ENCODE data around the gene KCNQ1.

DNA sequence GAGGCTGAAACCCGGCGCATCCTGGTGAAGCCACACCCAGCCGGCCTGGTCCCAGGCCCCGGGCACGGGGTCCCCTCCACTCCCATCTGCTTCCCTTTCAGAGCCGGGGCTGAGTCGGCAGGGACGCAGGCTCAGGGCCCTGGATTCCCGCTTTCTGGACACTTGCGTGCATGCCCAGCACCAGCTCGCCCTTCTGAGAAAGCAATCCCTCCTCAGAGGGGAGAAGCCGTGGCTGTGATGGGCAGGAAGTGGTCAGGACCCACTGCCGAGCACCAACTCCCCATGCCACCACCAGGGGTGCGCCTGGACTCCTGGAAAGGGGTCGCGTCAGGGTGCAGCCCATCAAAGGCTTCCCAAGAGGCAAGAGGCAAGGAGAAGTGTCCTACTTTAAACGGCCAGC lies 425.7 kb downstream of the KCNQ1 start:
- TF ChIP-seq POLR2A (IDR thresholded peaks at IDR 0.05; ENCODE audit: low read length) (no peak), GATA1 (IDR thresholded peaks at IDR 0.05; ENCODE audit: low read depth, low read length) (no peak)
